Measurements from ENCODE around the gene KIAA1217.
"Not testable (repeated sequence)": the region's sequence is repeated elsewhere in the genome, so short reads cannot be mapped to it uniquely, and the experiment has no call there.

The KIAA1217 gene

GRCh38 chr10:24440817-24441797 lies 232.2 kb downstream of the KIAA1217 start:
- DNase-seq (ENCODE audit: low read depth, low spot score), result no peak

- no peak for DNase-seq (ENCODE audit: low read depth, low spot score)
Observed at GRCh38 chr10:24442234-24442633, 233.3 kb downstream of the KIAA1217 start.

GRCh38 chr10:24442641-24443174 lies 233.8 kb downstream of the KIAA1217 start:
- DNase-seq (ENCODE audit: low read depth, low spot score), result not testable (repeated sequence)

- no peak for DNase-seq (ENCODE audit: low read depth, low spot score)
Observed at GRCh38 chr10:24444337-24444736, 235.4 kb downstream of the KIAA1217 start.

GRCh38 chr10:24445958-24446357 lies 237.0 kb downstream of the KIAA1217 start:
- not testable (repeated sequence) for DNase-seq (ENCODE audit: low read depth, low spot score)

GRCh38 chr10:24446739-24447138 lies 237.8 kb downstream of the KIAA1217 start:
- DNase-seq (ENCODE audit: low read depth, low spot score), result no peak

GRCh38 chr10:24448351-24448999 lies 239.5 kb downstream of the KIAA1217 start:
- DNase-seq (ENCODE audit: low read depth, low spot score), result no peak

GRCh38 chr10:24449321-24449740 lies 240.4 kb downstream of the KIAA1217 start:
- no peak for DNase-seq (ENCODE audit: low read depth, low spot score)

GRCh38 chr10:24449769-24450310 lies 240.9 kb downstream of the KIAA1217 start:
- no peak for DNase-seq (ENCODE audit: low read depth, low spot score)

GRCh38 chr10:24451325-24451820 lies 242.4 kb downstream of the KIAA1217 start:
- no peak for DNase-seq (ENCODE audit: low read depth, low spot score)

- no peak for DNase-seq (ENCODE audit: low read depth, low spot score)
Observed at GRCh38 chr10:24452030-24452429, 243.1 kb downstream of the KIAA1217 start.

GRCh38 chr10:24453404-24453830 lies 244.5 kb downstream of the KIAA1217 start:
- DNase-seq (ENCODE audit: low read depth, low spot score), result no peak

GRCh38 chr10:24453973-24454372 lies 245.0 kb downstream of the KIAA1217 start:
- no peak for DNase-seq (ENCODE audit: low read depth, low spot score)

GRCh38 chr10:24455447-24455846 lies 246.5 kb downstream of the KIAA1217 start:
- DNase-seq (ENCODE audit: low read depth, low spot score), result no peak

- no peak for DNase-seq (ENCODE audit: low read depth, low spot score)
Observed at GRCh38 chr10:24456322-24456721, 247.4 kb downstream of the KIAA1217 start.

- no peak for DNase-seq (ENCODE audit: low read depth, low spot score)
Observed at GRCh38 chr10:24457661-24458318, 248.9 kb downstream of the KIAA1217 start.

- no peak for DNase-seq (ENCODE audit: low read depth, low spot score)
Observed at GRCh38 chr10:24459836-24460235, 250.9 kb downstream of the KIAA1217 start.

GRCh38 chr10:24462291-24462813 lies 253.4 kb downstream of the KIAA1217 start:
- no peak for DNase-seq (ENCODE audit: low read depth, low spot score)

- DNase-seq (ENCODE audit: low read depth, low spot score), result no peak
Observed at GRCh38 chr10:24462889-24463552, 254.1 kb downstream of the KIAA1217 start.

- no peak for DNase-seq (ENCODE audit: low read depth, low spot score)
Observed at GRCh38 chr10:24463611-24464426, 254.9 kb downstream of the KIAA1217 start.

Measured in iPS DF 19.7 (cell line).